HCT116 (cell line): ENCODE results near the gene HASPIN. TPM values are rescaled to one million over a fixed set of nuclear protein-coding genes. Genes with fewer than 3 reads are reported as not detected.

ENCODE experiments used
- ATAC-seq: fragments of 200-7000 bp; cut with Tn5 transposase; 2 replicates; pipeline ENCODE4 v1.9.1; 2020; ENCODE audit warnings: mild to moderate bottlenecking, moderate library complexity
- BruUV-seq: library from RNA; stranded (reverse); fragments of 400-500 nt; replicated peaks from 2 replicates; lab custom pipeline; 2021; lab: Mats Ljungman, UMichigan
- CTCF ChIA-PET: fragments of 300-600 bp; sonication (Branson Sonifier 250); formaldehyde crosslinking; loops from one replicate; lab custom pipeline; 2021; ENCODE audit warnings: antibody characterized with exemption; lab: Charles Lee
- POLR2A ChIA-PET: fragments of 300-600, 350-600 bp; sonication (Branson Sonifier 250); formaldehyde crosslinking; loops from one replicate; lab custom pipeline; 2021; ENCODE audit warnings: antibody characterized with exemption; lab: Charles Lee
- RAD21 ChIA-PET, 2 experiments: fragments of 300-600 bp; sonication (Branson Sonifier 250); formaldehyde crosslinking; loops; one replicate each; lab custom pipeline; 2023; ENCODE audit warnings: low total read pairs in 2 of 2; ENCODE audit not compliant: uncharacterized antibody in 2 of 2, unreplicated experiment in 2 of 2, low non-redundant PET in 1 of 2; lab: Charles Lee
- DNase-seq: peaks from one replicate; pipeline ENCODE4 v3.0.0-alpha.2; 2010; ENCODE audit warnings: low read depth, low spot score
- H2AFZ ChIP-seq: fragments of 200-600 bp; shearing (Covaris generic), sonication (generic); 2 replicates; pipeline ENCODE4 v1.6.1; 2017; ENCODE audit warnings: low read depth, mixed run types, mixed read lengths, antibody characterized with exemption, low read length; ENCODE audit not compliant: poor library complexity, severe bottlenecking
- H3K27ac ChIP-seq: 2 replicates; pipeline ENCODE4 v1.5.1; 2012; ENCODE audit warnings: low read depth, low read length
- H3K27me3 ChIP-seq: fragments of 200-600 bp; sonication (generic); 2 replicates; pipeline ENCODE4 v1.6.1; 2016; ENCODE audit warnings: mixed run types, low read length, mixed read lengths; ENCODE audit not compliant: insufficient read depth
- H3K36me3 ChIP-seq, 2 experiments: fragments of 200-500 bp in 1 of 2; fragments of 200-600 bp in 1 of 2; sonication (Bioruptor generic) in 1 of 2; sonication (generic) in 1 of 2; 2 replicates each; pipeline versions ENCODE4 v1.5.1 to v1.6.1; 2014 to 2016; ENCODE audit warnings: low read length in 2 of 2, inconsistent platforms in 1 of 2, mixed read lengths in 1 of 2, mixed run types in 1 of 2; ENCODE audit not compliant: insufficient read depth in 2 of 2, control insufficient read depth in 1 of 2
- H3K4me1 ChIP-seq, 2 experiments: fragments of 200-600 bp in 1 of 2; sonication (generic) in 1 of 2; 2 replicates each; pipeline versions ENCODE4 v1.5.1 to v1.6.1; 2012 to 2017; ENCODE audit warnings: low read length in 2 of 2, inconsistent platforms in 1 of 2, mild to moderate bottlenecking in 1 of 2, mixed read lengths in 1 of 2, mixed run types in 1 of 2, moderate library complexity in 1 of 2; ENCODE audit not compliant: insufficient read depth in 2 of 2, control insufficient read depth in 1 of 2
- H3K4me2 ChIP-seq: fragments of 200-600 bp; sonication (generic); 2 replicates; pipeline ENCODE4 v1.6.1; 2017; ENCODE audit warnings: mixed run types, low read length, mixed read lengths
- H3K4me3 ChIP-seq, 2 experiments: fragments of 200-600 bp in 1 of 2; sonication (generic) in 1 of 2; replicated peaks in 1 of 2; 2 replicates each; pipeline ENCODE4 v1.5.1; 2011 to 2016; ENCODE audit warnings: low read length in 2 of 2, control low read depth in 1 of 2, low read depth in 1 of 2, mild to moderate bottlenecking in 1 of 2, mixed read lengths in 1 of 2, mixed run types in 1 of 2
- H3K79me2 ChIP-seq: fragments of 200-600 bp; sonication (generic); 2 replicates; pipeline ENCODE4 v1.6.1; 2017; ENCODE audit warnings: mild to moderate bottlenecking, mixed run types, low read length, moderate library complexity, mixed read lengths; ENCODE audit not compliant: insufficient read depth
- H3K9ac ChIP-seq: fragments of 200-600 bp; sonication (generic); 2 replicates; pipeline ENCODE4 v1.6.1; 2016; ENCODE audit warnings: low read length, mixed read lengths
- H3K9me2 ChIP-seq: fragments of 200-600 bp; sonication (generic), shearing (Covaris generic); 2 replicates; pipeline ENCODE4 v1.6.1; 2017; ENCODE audit warnings: mixed run types, mild to moderate bottlenecking, moderate library complexity; ENCODE audit not compliant: insufficient read depth
- H3K9me3 ChIP-seq, 2 experiments: fragments of 200-500 bp in 1 of 2; fragments of 200-600 bp in 1 of 2; sonication (Bioruptor generic) in 1 of 2; sonication (generic) in 1 of 2; 2 replicates each; pipeline ENCODE4 v1.6.1; 2014 to 2017; ENCODE audit warnings: low read length in 2 of 2, mixed read lengths in 2 of 2, inconsistent platforms in 1 of 2, low read depth in 1 of 2, mild to moderate bottlenecking in 1 of 2, mixed run types in 1 of 2, moderate library complexity in 1 of 2; ENCODE audit not compliant: control insufficient read depth in 1 of 2, insufficient read depth in 1 of 2
- H4K20me1 ChIP-seq: fragments of 200-600 bp; sonication (generic), shearing (Covaris generic); 2 replicates; pipeline ENCODE4 v1.6.1; 2017; ENCODE audit warnings: mixed run types, mild to moderate bottlenecking, moderate library complexity; ENCODE audit not compliant: insufficient read depth
- ELF1 ChIP-seq: IDR thresholded peaks from 2 replicates; pipeline ENCODE4 v1.6.1; 2012; ENCODE audit warnings: low read depth, borderline replicate concordance
- JUND ChIP-seq: IDR thresholded peaks from 2 replicates; pipeline ENCODE4 v1.6.1; 2012
- POLR2A ChIP-seq: IDR thresholded peaks from 2 replicates; pipeline ENCODE4 v1.7.0; 2011; ENCODE audit warnings: borderline replicate concordance; ENCODE audit not compliant: insufficient read depth, insufficient read length; ENCODE audit errors: extremely low read depth
- SIN3A ChIP-seq: IDR thresholded peaks from 2 replicates; pipeline ENCODE4 v1.6.1; 2012; ENCODE audit warnings: low read depth
- intact Hi-C: fragments of 100-400 bp; cut with micrococcal nuclease; formaldehyde crosslinking; loops from 2 replicates; pipeline ENCODE4 v1.10.0; 2022
- total RNA-seq: library from RNA; stranded (reverse); gene quantifications from one replicate; pipeline ENCODE4 v1.2.1, GENCODE V29; 2021; ENCODE audit not compliant: unreplicated experiment
- TF ChIP-seq, protein P1 (sequence below), 3 experiments: fragments of 200-600 bp in 1 of 3; sonication (generic) in 1 of 3; IDR thresholded peaks in 2 of 3; conservative IDR thresholded peaks in 1 of 3; 2 replicates each; pipeline ENCODE4 v1.5.1; 2012 to 2017; ENCODE audit warnings: low read depth in 2 of 3, low read length in 2 of 3, antibody characterized with exemption in 1 of 3, borderline replicate concordance in 1 of 3, control low read depth in 1 of 3, mild to moderate bottlenecking in 1 of 3, mixed read lengths in 1 of 3, mixed run types in 1 of 3, moderate library complexity in 1 of 3; ENCODE audit not compliant: insufficient read depth in 1 of 3
- TF ChIP-seq, protein P2 (sequence below): IDR thresholded peaks from 2 replicates; pipeline ENCODE4 v1.6.1; 2012
- TF ChIP-seq, protein P3 (sequence below): IDR thresholded peaks from 2 replicates; pipeline ENCODE4 v1.6.1; 2011; ENCODE audit warnings: mild to moderate bottlenecking, low read length, moderate library complexity; ENCODE audit not compliant: insufficient replicate concordance; ENCODE audit errors: extremely low read depth

HASPIN gene
- total RNA-seq, 1 experiment from 2014 or later = 19.6 TPM

DNA sequence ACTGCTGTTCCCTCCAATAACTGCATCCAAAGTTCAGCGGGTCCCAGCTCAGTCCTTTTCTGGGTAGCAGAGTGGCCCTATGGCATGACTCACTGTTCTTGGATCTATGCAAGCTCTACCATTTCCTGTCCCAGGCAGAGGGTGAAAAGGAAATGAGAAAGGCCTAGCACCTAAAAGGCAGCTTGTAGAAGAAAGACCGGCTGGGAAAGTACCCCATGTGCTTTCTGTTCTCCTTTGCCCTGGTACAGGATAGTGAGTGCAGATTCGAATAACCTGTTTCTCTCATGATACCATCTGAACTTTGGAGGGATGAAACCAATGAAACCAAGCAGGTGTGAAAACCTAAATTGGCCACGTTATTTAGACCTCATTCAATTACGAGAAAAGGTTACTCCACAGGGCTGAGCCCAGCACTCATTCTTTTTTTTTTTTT is 12.7 kb upstream of the HASPIN start (continued):
- TF ChIP-seq, protein P1, sequence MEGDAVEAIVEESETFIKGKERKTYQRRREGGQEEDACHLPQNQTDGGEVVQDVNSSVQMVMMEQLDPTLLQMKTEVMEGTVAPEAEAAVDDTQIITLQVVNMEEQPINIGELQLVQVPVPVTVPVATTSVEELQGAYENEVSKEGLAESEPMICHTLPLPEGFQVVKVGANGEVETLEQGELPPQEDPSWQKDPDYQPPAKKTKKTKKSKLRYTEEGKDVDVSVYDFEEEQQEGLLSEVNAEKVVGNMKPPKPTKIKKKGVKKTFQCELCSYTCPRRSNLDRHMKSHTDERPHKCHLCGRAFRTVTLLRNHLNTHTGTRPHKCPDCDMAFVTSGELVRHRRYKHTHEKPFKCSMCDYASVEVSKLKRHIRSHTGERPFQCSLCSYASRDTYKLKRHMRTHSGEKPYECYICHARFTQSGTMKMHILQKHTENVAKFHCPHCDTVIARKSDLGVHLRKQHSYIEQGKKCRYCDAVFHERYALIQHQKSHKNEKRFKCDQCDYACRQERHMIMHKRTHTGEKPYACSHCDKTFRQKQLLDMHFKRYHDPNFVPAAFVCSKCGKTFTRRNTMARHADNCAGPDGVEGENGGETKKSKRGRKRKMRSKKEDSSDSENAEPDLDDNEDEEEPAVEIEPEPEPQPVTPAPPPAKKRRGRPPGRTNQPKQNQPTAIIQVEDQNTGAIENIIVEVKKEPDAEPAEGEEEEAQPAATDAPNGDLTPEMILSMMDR (IDR thresholded peaks at IDR 0.05 in 2 of 3, conservative IDR thresholded peaks at IDR 0.05 in 1 of 3; ENCODE audit: borderline replicate concordance in 1 of 3, insufficient read depth in 1 of 3, low read depth in 2 of 3, low read length in 2 of 3) = no peak
- no peak for TF ChIP-seq SIN3A
- no peak for TF ChIP-seq POLR2A
- TF ChIP-seq JUND = no peak
- TF ChIP-seq, protein P2, sequence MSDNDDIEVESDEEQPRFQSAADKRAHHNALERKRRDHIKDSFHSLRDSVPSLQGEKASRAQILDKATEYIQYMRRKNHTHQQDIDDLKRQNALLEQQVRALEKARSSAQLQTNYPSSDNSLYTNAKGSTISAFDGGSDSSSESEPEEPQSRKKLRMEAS = no peak
- no peak for TF ChIP-seq ELF1
- TF ChIP-seq, all 23 proteins: peak for 0

DNA sequence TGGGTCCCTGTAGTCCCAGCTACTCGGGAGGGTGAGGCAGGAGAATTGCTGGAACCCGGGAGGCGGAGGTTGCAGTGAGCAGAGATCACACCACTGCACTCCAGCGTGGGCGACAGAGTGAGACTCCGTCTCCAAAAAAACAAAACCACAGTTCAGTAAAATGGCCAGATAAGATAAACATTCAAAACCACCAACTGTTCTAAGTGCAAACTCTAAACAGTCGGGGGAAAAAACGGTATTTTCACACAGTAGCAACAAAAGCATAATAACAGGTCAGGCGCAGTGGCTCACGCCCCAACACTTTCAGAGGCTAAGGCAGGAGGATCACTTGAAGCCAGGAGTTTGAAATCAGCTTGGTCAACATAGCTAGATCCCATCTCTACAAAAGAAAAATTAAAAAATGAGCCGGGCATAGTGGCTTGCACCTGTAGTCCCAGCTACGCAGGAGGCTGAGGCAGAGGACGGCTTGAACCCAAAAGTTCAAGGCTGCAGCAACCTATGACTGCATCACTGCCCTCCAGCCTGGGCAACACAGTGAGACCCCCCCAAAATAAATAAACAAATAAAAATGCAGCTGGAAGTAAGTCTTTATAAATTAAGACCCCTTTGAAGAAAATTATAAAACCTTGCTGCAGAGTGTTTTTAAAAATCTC is 10.8 kb upstream of the HASPIN start:
- intact Hi-C loops = no loop called here
- ATAC-seq (no peak), DNase-seq (no peak)
- Histone ChIP-seq H3K4me3 (no peak overlapping the region), H3K9me3 (no peaks in the 10 kb centered on the region), H4K20me1 (no peaks in the 10 kb centered on the region; the same call in 1 of the 2 replicates), H3K27me3 (no peaks in the 10 kb centered on the region), H3K4me2 (no peak overlapping the region), H3K9me2 (no peaks in the 10 kb centered on the region), H3K36me3 (peaks cover 17% of the 10 kb centered on the region in 2 experiments; a peak in 3 of 4 replicates), H2AFZ (no peak overlapping the region), H3K4me1 (peaks cover 0 to 4% of the 10 kb centered on the region in 2 experiments; a peak in 2 of 4 replicates), H3K9ac (no peak overlapping the region), H3K27ac (no peak overlapping the region), H3K79me2 (no peaks in the 10 kb centered on the region)
- no peak for TF ChIP-seq JUND
- TF ChIP-seq, protein P3, sequence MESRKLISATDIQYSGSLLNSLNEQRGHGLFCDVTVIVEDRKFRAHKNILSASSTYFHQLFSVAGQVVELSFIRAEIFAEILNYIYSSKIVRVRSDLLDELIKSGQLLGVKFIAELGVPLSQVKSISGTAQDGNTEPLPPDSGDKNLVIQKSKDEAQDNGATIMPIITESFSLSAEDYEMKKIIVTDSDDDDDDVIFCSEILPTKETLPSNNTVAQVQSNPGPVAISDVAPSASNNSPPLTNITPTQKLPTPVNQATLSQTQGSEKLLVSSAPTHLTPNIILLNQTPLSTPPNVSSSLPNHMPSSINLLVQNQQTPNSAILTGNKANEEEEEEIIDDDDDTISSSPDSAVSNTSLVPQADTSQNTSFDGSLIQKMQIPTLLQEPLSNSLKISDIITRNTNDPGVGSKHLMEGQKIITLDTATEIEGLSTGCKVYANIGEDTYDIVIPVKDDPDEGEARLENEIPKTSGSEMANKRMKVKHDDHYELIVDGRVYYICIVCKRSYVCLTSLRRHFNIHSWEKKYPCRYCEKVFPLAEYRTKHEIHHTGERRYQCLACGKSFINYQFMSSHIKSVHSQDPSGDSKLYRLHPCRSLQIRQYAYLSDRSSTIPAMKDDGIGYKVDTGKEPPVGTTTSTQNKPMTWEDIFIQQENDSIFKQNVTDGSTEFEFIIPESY = no peak
- BruUV-seq = no TSS peak
- ChIA-PET RAD21 (no interaction called here), CTCF (no interaction called here), POLR2A (no interaction called here)
